ENCODE results near the gene APBB1. TPM values are rescaled to one million over a fixed set of nuclear protein-coding genes. Genes with fewer than 3 reads are reported as not detected.

The APBB1 gene
- total and polyA plus RNA-seq, 2 donors (not counting 1 experiment from before 2014, with no cell fraction given): 23.4 to 32.5 TPM

- no peak for TF ChIP-seq EZH2 (IDR thresholded peaks at IDR 0.05; ENCODE audit: borderline replicate concordance, insufficient read depth, low read depth, low read length, poor library complexity, severe bottlenecking)
- no peak for TF ChIP-seq CTCF (IDR thresholded peaks at IDR 0.05)
- Histone ChIP-seq H4K20me1 (ENCODE audit: control insufficient read depth, insufficient read depth, low read length, poor library complexity, severe bottlenecking) (no peaks in the 10 kb centered on the region), H3K27ac (ENCODE audit: low read length in 2 of 2) (peak overlapping the region; percentile 66 to 73), H3K9me3 (ENCODE audit: control extremely low read depth in 1 of 3, control insufficient read depth in 2 of 3, insufficient read depth in 1 of 3, low read length in 2 of 3) (no peaks in the 10 kb centered on the region), H3K79me2 (ENCODE audit: control insufficient read depth, insufficient read depth, low read length) (no peaks in the 10 kb centered on the region), H3K9ac (ENCODE audit: low read length) (peak overlapping the region; percentile 1), H2AFZ (ENCODE audit: insufficient read depth, low read depth, low read length, poor library complexity, severe bottlenecking) (peak overlapping the region; percentile 52), H3K4me3 (ENCODE audit: control extremely low read depth in 1 of 5, extremely low read depth in 1 of 5, insufficient read depth in 1 of 5, low read depth in 2 of 5, low read length in 4 of 5) (peak overlapping the region in 3 of 5 experiments; percentile 0 to 27 (median 21)), H3K4me1 (ENCODE audit: control insufficient read depth in 2 of 2, insufficient read depth in 2 of 2, low read length in 2 of 2) (peaks cover 16 to 17% of the 10 kb centered on the region in 2 donors), H3K4me2 (replicated peaks; ENCODE audit: low read depth, low read length, poor library complexity, severe bottlenecking) (peak overlapping the region; percentile 31), H3K36me3 (replicated peaks in 1 of 2; ENCODE audit: control extremely low read depth in 1 of 2, control insufficient read depth in 1 of 2, extremely low read depth in 1 of 2, insufficient read depth in 2 of 2, low read length in 1 of 2) (no peaks in the 10 kb centered on the region), H3K27me3 (replicated peaks in 1 of 4; ENCODE audit: control extremely low read depth in 1 of 4, control insufficient read depth in 3 of 4, insufficient read depth in 4 of 4, low read length in 3 of 4) (no peaks in the 10 kb centered on the region)
- Mint-ChIP-seq H3K27ac (peak overlapping the region; percentile 88), H3K4me3 (peak overlapping the region; percentile 68), H3K9me3 (ENCODE audit: insufficient read depth) (no peaks in the 10 kb centered on the region), H3K4me1 (peaks cover 20% of the 10 kb centered on the region), H3K27me3 (no peaks in the 10 kb centered on the region)
- CTCF ChIA-PET: interaction anchor here (0.5 to 10.9 kb wide), 44 partner anchors 11 to 381 kb away, joined by 3 to 536 read pairs (median 8); partner anchors contain the start of genes APBB1, DNHD1, HPX and MRPL17
- intact Hi-C loops (cut with micrococcal nuclease): loop anchor here (2.0 to 5.0 kb wide), 3 partner anchors 224 to 379 kb away; partner anchors contain the start of genes ILK and RRP8
- 6% methylated on average over 3 of the region's 4 CpGs for WGBS (ENCODE audit: insufficient coverage)
- POLR2A ChIA-PET: interaction anchor here (1.0 to 1.3 kb wide), 2 partner anchors 12 to 66 kb away, joined by 4 to 7 read pairs; partner anchors contain the start of gene SMPD1
- ATAC-seq (ENCODE audit: low read depth) (peak; percentile 57), DNase-seq (peak; percentile 61)
Observed at GRCh38 chr11:6377902-6378639, 40.8 kb downstream of the APBB1 start.

GRCh38 chr11:6371825-6372224 lies 47.1 kb downstream of the APBB1 start:
- Histone ChIP-seq H3K36me3 (replicated peaks in 1 of 2; ENCODE audit: control extremely low read depth in 1 of 2, control insufficient read depth in 1 of 2, extremely low read depth in 1 of 2, insufficient read depth in 2 of 2, low read length in 1 of 2) (no peaks in the 10 kb centered on the region), H3K27me3 (replicated peaks in 1 of 4; ENCODE audit: control extremely low read depth in 1 of 4, control insufficient read depth in 3 of 4, insufficient read depth in 4 of 4, low read length in 3 of 4) (no peaks in the 10 kb centered on the region), H3K9me3 (ENCODE audit: control extremely low read depth in 1 of 3, control insufficient read depth in 2 of 3, insufficient read depth in 1 of 3, low read length in 2 of 3) (no peaks in the 10 kb centered on the region), H3K4me2 (replicated peaks; ENCODE audit: low read depth, low read length, poor library complexity, severe bottlenecking) (no peak overlapping the region), H3K79me2 (ENCODE audit: control insufficient read depth, insufficient read depth, low read length) (no peaks in the 10 kb centered on the region), H3K9ac (ENCODE audit: low read length) (no peak overlapping the region), H2AFZ (ENCODE audit: insufficient read depth, low read depth, low read length, poor library complexity, severe bottlenecking) (no peak overlapping the region), H3K4me1 (ENCODE audit: control insufficient read depth in 2 of 2, insufficient read depth in 2 of 2, low read length in 2 of 2) (no peaks in the 10 kb centered on the region), H3K27ac (ENCODE audit: low read length in 2 of 2) (no peak overlapping the region), H3K4me3 (ENCODE audit: control extremely low read depth in 1 of 5, extremely low read depth in 1 of 5, insufficient read depth in 1 of 5, low read depth in 2 of 5, low read length in 4 of 5) (no peak overlapping the region), H4K20me1 (ENCODE audit: control insufficient read depth, insufficient read depth, low read length, poor library complexity, severe bottlenecking) (no peaks in the 10 kb centered on the region)
- H3K4me3 Mint-ChIP-seq: no peak overlapping the region
- CTCF ChIA-PET: interaction anchor here (2.3 to 3.1 kb wide), 2 partner anchors 9 to 134 kb away, joined by 6 to 16 read pairs; no protein-coding TSS in a partner anchor
- 95% methylated on average over 4 of the region's 6 CpGs for WGBS (ENCODE audit: insufficient coverage)
- intact Hi-C loops (cut with micrococcal nuclease): no loop called here
- ATAC-seq (ENCODE audit: low read depth) (no peak), DNase-seq (no peak)
- H3K9me3 Mint-ChIP-seq (ENCODE audit: insufficient read depth): no peaks in the 10 kb centered on the region
- POLR2A ChIA-PET: no interaction called here
- no peaks in the 10 kb centered on the region for H3K4me1 Mint-ChIP-seq
- no peaks in the 10 kb centered on the region for H3K27me3 Mint-ChIP-seq
- no peak overlapping the region for H3K27ac Mint-ChIP-seq
- TF ChIP-seq EZH2 (IDR thresholded peaks at IDR 0.05; ENCODE audit: borderline replicate concordance, insufficient read depth, low read depth, low read length, poor library complexity, severe bottlenecking) (no peak), CTCF (IDR thresholded peaks at IDR 0.05) (no peak)
